HG02642 (cell line): ENCODE measurements around the gene UNC13B.
"Not testable (repeated sequence)": the region's sequence is repeated elsewhere in the genome, so short reads cannot be mapped to it uniquely, and the experiment has no call there.

Experiments
- ATAC-seq: cut with Tn5 transposase; IDR thresholded peaks from one replicate; pipeline ENCODE4 v1.9.1; 2021; ENCODE audit warnings: mild to moderate bottlenecking; ENCODE audit not compliant: unreplicated experiment, poor library complexity

UNC13B gene

GRCh38 chr9:35409434-35409833, 247.6 kb downstream of the UNC13B start:
- not testable (repeated sequence) for ATAC-seq

GRCh38 chr9:35414889-35415288, 253.1 kb downstream of the UNC13B start:
- ATAC-seq = no peak

GRCh38 chr9:35415402-35416097, 253.7 kb downstream of the UNC13B start:
- no peak for ATAC-seq

GRCh38 chr9:35416098-35416427, 254.3 kb downstream of the UNC13B start:
- ATAC-seq = no peak

GRCh38 chr9:35422346-35422745, 260.5 kb downstream of the UNC13B start:
- ATAC-seq = no peak

- ATAC-seq = no peak
Measured at GRCh38 chr9:35422753-35423152, 260.9 kb downstream of the UNC13B start.

GRCh38 chr9:35423499-35423898, 261.7 kb downstream of the UNC13B start:
- ATAC-seq = no peak

- no peak for ATAC-seq
Measured at GRCh38 chr9:35424356-35425352, 262.8 kb downstream of the UNC13B start.

- ATAC-seq = no peak
Measured at GRCh38 chr9:35426627-35427026, 264.8 kb downstream of the UNC13B start.

- ATAC-seq = no peak
Measured at GRCh38 chr9:35431467-35431866, 269.7 kb downstream of the UNC13B start.

GRCh38 chr9:35432076-35432475, 270.3 kb downstream of the UNC13B start:
- ATAC-seq = no peak

- ATAC-seq = no peak
Measured at GRCh38 chr9:35436933-35437332, 275.1 kb downstream of the UNC13B start.

GRCh38 chr9:35446012-35446411, 284.2 kb downstream of the UNC13B start:
- ATAC-seq = no peak

GRCh38 chr9:35448496-35448895, 286.7 kb downstream of the UNC13B start:
- no peak for ATAC-seq

- ATAC-seq = no peak
Measured at GRCh38 chr9:35452481-35452880, 290.7 kb downstream of the UNC13B start.

GRCh38 chr9:35453786-35454185, 292.0 kb downstream of the UNC13B start:
- no peak for ATAC-seq
